ENCODE measurements around the gene GPATCH2.

DNA sequence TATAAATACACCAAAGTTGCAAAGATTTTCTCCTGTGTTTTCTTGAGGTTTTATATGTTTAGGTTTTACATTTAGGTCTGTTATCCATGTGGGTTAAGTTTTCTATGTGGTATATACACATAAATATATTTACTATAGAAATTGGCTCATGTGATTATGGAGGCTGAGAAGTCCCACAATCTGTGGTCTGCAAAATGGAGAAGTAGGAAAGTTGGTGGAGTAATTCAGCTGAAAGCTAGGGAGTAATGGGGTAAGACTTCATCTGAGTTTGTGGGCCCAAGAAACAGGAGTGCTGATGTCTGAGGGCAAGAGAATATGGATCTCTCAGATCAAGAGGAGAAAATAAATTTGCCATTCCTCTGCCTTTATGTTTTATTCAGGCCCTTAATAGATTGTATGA is 146.0 kb downstream of the GPATCH2 start:
- TF ChIP-seq, protein P1, sequence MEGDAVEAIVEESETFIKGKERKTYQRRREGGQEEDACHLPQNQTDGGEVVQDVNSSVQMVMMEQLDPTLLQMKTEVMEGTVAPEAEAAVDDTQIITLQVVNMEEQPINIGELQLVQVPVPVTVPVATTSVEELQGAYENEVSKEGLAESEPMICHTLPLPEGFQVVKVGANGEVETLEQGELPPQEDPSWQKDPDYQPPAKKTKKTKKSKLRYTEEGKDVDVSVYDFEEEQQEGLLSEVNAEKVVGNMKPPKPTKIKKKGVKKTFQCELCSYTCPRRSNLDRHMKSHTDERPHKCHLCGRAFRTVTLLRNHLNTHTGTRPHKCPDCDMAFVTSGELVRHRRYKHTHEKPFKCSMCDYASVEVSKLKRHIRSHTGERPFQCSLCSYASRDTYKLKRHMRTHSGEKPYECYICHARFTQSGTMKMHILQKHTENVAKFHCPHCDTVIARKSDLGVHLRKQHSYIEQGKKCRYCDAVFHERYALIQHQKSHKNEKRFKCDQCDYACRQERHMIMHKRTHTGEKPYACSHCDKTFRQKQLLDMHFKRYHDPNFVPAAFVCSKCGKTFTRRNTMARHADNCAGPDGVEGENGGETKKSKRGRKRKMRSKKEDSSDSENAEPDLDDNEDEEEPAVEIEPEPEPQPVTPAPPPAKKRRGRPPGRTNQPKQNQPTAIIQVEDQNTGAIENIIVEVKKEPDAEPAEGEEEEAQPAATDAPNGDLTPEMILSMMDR (IDR thresholded peaks at IDR 0.05): no peak
- TF ChIP-seq POLR2A (IDR thresholded peaks at IDR 0.05): no peak
- TF ChIP-seq EP300 (IDR thresholded peaks at IDR 0.05): no peak

Measured in suprapubic skin (tissue), 3 donors.